ENCODE measurements around the gene PLP1.
A peak's percentile ranks its signal among the peaks of the same experiment; 100 is the strongest.
"Not testable (repeated sequence)": the region's sequence is repeated elsewhere in the genome, so short reads cannot be mapped to it uniquely, and the experiment has no call there.

The PLP1 gene, protein sequence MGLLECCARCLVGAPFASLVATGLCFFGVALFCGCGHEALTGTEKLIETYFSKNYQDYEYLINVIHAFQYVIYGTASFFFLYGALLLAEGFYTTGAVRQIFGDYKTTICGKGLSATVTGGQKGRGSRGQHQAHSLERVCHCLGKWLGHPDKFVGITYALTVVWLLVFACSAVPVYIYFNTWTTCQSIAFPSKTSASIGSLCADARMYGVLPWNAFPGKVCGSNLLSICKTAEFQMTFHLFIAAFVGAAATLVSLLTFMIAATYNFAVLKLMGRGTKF

GRCh38 chrX:103776546-103776945 lies at the start of gene PLP1:
PLP1 (plus strand) TSS chrX:103776840; CDS start chrX:103776996, 156 bp downstream.
- DNase-seq (ENCODE audit: low read depth), result no peak

- no peak for DNase-seq (ENCODE audit: low read depth)
Observed at GRCh38 chrX:103727115-103727514, 49.5 kb upstream of the PLP1 start.

- DNase-seq (ENCODE audit: low read depth), result no peak
Observed at GRCh38 chrX:103729015-103729414, 47.6 kb upstream of the PLP1 start.

DNA sequence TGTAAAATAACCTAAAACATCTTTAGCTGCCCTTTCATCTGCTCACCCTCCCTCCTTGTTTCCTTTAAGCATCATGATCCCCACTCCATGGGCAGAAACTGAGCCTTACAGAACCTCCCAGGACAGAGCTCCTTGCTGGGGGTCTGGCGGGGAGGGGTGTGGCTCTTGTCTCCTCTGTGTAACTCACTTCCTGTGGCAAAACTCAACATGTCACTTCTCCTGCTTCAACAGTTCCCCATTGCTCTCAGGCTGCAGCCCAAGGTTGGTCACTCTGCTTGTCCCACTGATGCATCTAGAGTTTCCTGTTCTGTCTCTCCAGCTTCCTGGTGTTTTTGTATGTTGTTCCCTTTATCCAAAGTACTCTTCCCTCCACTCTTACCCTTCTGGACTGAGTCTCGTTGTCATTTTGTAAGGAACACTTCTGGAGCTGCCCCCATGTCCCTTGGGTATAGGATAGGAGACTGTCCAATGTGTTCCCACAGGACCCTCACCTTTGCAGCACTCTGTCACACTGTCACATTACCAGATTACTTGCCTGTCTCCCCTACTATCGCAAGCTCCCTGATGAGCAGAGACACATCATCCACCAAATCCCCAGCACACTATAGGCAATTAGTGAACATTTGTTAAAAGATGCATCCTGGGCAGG lies 46.4 kb upstream of the PLP1 start:
- DNase-seq (ENCODE audit: low read depth), result no peak

DNA sequence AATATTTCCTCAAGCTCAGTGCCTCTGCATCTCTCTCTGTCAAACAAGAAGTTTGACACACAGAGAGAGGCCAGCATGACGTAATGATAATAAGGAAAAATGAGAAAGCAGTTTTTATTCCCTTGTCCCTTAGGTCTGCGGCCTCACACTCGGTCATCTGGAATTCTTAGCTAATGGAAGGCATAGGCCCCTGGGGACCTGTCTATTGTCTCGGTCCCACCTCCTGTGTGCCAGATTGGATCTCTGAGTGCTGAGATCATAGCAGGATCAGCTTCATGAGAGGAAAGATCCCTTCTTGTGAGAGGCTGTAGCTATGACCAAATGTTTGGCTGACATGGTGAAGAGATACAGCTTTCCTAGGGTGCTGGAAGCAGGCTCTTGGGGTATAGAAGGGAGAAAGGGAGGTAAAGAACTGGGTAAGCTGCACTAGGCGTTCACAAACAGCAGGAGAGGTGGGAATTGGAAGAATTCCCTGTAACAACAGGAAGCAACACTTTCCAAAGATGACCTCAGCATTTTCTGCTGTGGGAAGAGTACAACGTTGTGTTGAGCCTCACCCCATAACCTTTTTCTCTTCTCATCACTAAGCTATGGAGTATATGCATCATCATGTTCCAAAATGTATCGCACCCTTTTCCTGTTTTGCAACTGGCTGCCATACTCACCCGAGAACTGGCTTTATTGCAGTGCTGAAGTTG lies 45.7 kb upstream of the PLP1 start:
- no peak for DNase-seq (ENCODE audit: low read depth)

GRCh38 chrX:103733017-103733416 lies 43.6 kb upstream of the PLP1 start:
- no peak for DNase-seq (ENCODE audit: low read depth)

DNA sequence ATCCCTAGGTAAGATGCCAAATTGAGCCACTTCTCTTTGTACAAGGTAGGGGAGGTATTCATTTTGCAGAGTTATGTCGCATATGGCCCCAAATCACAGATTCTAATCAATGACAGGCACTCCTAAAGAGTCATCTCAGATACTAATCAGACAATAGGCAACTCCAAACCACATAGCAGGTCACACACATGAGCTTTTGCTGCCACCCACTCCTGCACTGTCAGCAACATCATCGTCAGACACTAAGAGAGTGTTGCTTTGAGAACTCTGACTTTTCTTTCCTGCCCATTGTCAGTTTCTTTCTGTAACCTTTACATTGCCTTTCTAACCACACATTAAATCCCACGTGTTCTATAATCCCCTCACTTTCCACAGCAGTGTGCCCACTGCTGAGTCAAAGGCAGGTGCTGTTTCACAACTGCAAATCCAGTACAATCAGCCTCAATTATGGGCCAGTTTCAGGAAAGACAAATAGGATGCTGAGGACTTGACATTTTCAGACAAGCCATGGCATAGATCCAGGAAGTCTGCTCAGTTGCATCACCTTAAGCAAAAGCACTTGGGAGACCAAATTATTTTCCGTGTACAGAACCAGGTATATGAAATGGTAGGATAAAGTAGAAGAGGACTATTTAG lies 42.4 kb upstream of the PLP1 start:
- DNase-seq (ENCODE audit: low read depth), result no peak

- DNase-seq (ENCODE audit: low read depth), result no peak
Observed at GRCh38 chrX:103737696-103738095, 38.9 kb upstream of the PLP1 start.

- no peak for DNase-seq (ENCODE audit: low read depth)
Observed at GRCh38 chrX:103739421-103739820, 37.2 kb upstream of the PLP1 start.

- DNase-seq (ENCODE audit: low read depth), result no peak
Observed at GRCh38 chrX:103741879-103742278, 34.8 kb upstream of the PLP1 start.

- no peak for DNase-seq (ENCODE audit: low read depth)
Observed at GRCh38 chrX:103742339-103742738, 34.3 kb upstream of the PLP1 start.

DNA sequence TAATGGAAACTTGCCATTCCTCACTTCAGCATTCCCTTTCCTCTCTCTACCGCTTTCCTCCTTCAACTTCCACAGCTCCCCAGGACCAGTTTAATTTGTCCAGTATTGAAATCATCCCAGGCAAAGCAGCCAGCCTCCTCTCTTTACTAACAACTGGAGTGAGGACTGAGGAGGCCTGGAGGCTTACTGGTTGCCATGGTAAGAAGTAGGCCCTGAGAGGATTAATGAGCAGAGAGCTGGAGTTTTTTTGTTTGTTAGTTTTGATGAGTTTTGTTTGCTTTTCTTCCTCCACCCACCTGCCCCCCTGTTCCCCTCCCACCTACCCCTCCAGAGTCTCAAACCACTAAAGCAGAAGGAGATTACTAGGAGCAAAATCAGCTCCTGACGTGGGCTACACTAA lies 29.5 kb upstream of the PLP1 start:
- no peak for DNase-seq (ENCODE audit: low read depth)

- DNase-seq (ENCODE audit: low read depth), result no peak
Observed at GRCh38 chrX:103754401-103754800, 22.2 kb upstream of the PLP1 start.

- DNase-seq (ENCODE audit: low read depth), result no peak
Observed at GRCh38 chrX:103756736-103757135, 19.9 kb upstream of the PLP1 start.

DNA sequence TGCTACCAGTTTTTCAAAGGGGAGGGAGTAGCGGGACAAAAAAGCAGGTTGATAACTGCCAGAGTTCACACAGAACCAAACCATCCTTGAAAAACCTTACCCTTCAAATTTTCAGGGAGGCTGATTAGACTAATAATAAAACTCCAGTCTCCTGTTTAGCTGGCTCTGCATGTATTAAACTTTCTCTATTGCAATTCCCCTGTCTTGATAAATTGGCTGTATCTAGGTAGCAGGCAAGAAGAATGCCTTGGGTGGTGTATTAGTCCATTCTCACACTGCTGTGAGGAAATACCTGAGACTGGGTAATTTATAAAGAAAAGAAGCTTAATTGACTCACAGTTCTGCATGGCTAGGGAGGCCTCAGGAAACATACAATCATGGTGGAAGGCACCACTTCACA lies 18.1 kb upstream of the PLP1 start:
- no peak for DNase-seq (ENCODE audit: low read depth)

GRCh38 chrX:103763541-103763940 lies 13.1 kb upstream of the PLP1 start:
- DNase-seq (ENCODE audit: low read depth), result not testable (repeated sequence)

- not testable (repeated sequence) for DNase-seq (ENCODE audit: low read depth)
Observed at GRCh38 chrX:103766813-103767555, 9.7 kb upstream of the PLP1 start.

GRCh38 chrX:103773445-103773844 lies 3.2 kb upstream of the PLP1 start:
- no peak for DNase-seq (ENCODE audit: low read depth)

DNA sequence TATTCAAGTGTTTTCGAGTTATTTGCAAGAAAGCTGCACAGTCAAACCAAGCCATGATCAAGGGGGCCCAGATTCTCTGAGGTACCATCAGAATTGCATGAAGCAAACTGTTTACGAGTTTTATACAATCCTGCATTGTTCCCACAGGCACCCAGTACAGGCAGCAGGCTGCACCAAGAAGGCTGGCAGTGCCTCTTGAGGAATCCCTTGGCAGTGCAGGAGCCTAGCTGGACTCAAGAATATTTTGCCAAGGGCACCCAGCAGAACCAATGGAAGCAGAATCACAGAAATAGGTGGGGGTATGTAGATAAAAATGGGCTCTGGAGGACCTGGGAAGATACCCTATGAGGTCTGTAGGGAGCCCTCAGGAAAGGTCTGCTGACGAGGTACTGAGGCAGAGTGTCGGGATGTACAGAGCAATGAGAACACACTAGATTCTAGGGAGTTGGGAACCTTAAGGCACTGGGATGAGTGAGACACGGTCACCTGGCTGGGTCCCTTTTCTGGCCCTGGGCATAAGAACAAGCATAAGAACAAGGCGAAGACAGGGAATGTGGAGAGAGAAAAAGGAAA lies 2.5 kb upstream of the PLP1 start:
- DNase-seq (ENCODE audit: low read depth), result peak; percentile 11

DNA sequence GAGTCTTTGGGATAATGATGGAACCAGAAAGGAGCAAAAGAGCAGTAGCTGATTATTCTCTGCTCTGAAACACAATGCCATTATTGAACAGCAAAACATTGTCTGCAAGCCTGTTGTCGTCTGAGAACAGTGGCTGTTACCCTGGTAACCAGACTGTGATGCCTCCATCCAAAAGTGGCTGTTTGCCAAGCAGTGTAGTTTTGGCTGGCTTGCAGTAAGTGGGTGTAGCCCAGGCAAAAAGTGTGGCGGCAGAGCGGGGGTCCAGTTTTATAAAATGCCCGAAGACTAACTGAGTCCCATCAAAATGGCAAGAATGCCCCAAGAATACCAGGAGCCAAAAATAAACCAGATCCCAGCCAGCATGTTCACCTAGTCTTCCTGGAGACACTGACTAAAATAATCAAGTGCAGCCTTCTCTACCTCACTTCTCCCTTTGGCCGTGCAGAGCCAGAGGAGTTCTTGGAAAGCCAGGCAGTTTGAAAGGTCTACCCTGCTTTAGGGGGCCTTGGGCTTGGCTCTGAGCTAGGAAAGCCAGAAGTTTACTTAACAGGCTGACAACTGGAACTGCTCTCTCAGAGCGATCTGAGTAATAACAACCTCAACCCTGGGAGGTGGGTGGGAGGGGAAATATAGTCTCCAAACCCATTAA lies 2.6 kb downstream of the PLP1 start:
- DNase-seq (ENCODE audit: low read depth), result no peak
